ENCODE results near the gene SFTPB.
"Not testable (repeated sequence)": the region's sequence is repeated elsewhere in the genome, so short reads cannot be mapped to it uniquely, and the experiment has no call there.

Gene SFTPB

DNA sequence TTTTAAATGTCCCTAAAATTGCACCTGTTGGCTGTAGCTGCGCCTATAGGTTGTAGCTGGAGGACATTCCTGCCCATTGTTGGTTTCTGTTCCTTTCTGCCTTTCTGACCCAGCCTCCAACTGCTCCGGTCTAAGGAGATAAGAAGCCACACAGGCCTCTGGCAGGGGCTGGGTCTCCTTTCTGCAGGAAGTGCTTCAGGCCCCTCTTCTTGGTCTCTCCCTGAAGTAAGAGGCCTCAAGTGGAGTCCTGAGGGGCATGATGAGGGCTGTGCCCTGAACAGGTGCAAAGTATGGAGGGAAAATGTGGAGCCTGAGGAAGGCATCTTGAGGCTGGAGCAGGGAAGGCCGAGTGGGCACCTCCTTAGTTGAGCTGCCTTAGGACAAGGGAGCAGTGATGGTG is 10.4 kb upstream of the SFTPB start:
- DNase-seq (ENCODE audit: low read depth in 2 of 3, low spot score in 1 of 3): no peak

- DNase-seq (ENCODE audit: low read depth in 2 of 3, low spot score in 1 of 3): no peak
These were observed 8.0 kb upstream of the SFTPB start for GRCh38 chr2:85675866-85676548.

DNA sequence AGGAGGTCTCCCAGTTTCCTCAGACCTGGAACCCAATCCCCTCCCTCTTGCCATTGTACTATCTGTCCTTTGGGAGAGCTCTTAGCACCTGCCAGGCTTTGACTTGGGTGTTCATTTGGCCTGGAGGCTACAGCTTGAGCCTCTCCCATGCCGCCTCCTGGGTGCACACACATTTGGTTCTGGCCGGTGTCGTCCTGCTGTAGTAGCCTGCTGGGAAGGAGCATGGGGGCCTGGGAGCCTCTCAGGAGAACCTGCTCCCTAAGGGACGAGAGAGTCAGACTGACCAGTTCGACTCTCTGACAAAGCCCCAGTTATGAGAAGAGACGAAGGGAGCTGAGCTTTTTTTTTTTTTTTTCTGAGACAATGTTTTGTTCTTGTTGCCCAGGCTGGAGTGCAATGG is 7.4 kb upstream of the SFTPB start:
- DNase-seq (ENCODE audit: low read depth in 2 of 3, low spot score in 1 of 3): no peak

DNA sequence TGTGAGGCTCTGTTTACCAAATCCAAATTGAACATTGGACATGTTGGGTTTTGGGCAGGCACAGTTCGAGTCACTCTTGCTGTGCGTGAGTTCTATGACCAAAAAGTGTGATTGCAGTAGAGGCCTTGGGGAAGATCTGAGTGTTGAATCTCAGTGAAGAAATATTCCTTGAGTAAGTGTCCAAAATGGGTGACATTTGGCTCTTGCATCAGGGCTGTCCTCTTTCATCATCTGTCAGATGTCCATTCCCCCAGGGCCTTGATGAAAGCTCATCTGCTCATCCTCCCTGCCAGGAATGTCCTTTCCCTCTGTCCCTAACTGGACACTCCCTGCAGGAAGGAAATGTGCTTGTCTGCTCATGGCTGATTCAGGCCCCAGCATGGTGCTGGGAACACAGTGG is 6.4 kb upstream of the SFTPB start:
- DNase-seq (ENCODE audit: low read depth in 2 of 3, low spot score in 1 of 3): no peak

GRCh38 chr2:85673716-85674375 is 5.8 kb upstream of the SFTPB start:
- no peak for DNase-seq (ENCODE audit: low read depth in 2 of 3, low spot score in 1 of 3)

DNA sequence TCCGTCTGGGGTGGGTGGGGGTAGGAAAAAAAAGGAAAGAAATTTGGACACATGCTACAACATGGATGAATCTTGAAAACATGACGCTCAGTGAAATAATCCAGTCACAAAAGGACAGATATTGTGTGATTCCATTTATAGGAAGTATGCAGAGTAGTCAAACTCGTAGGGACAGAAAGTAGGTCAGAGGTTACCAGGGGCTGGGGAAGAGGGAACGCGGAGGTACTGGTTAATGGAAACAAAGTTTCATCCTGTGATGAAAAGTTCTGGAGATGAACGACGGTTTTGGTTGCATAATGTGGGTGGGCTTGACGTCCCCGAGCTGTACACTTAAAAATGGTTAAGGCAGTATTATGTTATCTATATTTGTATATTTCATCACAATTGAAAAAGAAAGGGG is 4.5 kb upstream of the SFTPB start:
- no peak for DNase-seq (ENCODE audit: low read depth in 2 of 3, low spot score in 1 of 3)

DNA sequence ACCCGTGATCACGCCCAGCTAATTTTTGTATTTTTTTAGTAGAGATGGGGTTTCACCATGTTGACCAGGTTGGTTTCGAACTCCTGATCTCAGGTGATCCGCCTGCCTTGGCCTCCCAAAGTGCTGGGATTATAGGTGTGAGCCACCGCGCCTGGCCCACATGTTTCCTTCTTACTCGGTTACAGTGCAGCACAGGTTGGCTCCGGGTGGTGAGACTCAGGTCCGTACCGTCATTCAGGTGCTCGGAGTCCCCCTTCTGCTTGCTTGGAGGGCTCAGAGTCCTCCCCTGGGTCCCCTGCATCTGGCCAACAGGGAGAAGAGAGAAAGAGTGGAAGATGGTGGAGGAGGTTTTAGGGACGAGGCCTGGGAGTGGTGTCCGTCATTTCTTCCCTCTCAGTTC is 2.4 kb upstream of the SFTPB start:
- DNase-seq (ENCODE audit: low read depth in 2 of 3, low spot score in 1 of 3): not testable (repeated sequence)

DNA sequence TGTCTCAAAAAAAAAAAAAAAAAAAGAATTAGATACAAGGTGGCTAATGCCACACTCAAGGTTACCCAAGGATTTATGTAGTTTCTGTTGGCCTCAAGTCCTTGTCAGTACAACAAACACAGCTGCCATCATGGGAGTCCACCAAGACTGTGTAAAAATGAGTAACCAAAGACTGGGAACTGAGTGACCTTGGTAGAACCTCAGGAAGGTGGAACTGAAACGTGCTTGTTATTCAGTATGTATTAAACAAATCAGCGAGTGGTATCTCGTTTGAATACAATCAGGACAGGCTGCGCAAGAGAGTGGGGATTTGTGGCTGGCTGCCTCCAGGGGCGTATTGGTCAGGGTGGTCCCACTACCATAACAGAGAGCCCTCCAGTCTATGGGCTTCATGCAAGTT is 1.6 kb upstream of the SFTPB start:
- no peak for DNase-seq (ENCODE audit: low read depth in 2 of 3, low spot score in 1 of 3)

DNA sequence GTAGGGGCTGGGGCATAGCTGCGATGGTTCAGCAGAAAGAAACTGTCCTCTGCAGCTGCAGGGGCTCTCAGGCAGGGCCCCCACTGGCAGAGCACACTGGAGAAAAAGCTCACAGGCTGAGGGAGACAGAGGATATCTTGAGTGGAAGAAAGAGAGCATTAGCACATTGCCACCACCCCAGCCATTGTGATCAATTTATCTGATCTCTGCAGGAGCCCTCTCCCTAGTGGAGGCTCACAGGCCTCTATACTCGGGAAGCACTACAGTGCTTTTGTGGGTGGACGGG is 801 bp upstream of the SFTPB start:
- no peak for DNase-seq (ENCODE audit: low read depth in 2 of 3, low spot score in 1 of 3)

GRCh38 chr2:85667561-85668008 is 414 bp downstream of the SFTPB start:
- no peak for DNase-seq (ENCODE audit: low read depth in 2 of 3, low spot score in 1 of 3)

GRCh38 chr2:85666435-85667316 is 1.3 kb downstream of the SFTPB start:
- DNase-seq (ENCODE audit: low read depth in 2 of 3, low spot score in 1 of 3): no peak

- no peak for DNase-seq (ENCODE audit: low read depth in 2 of 3, low spot score in 1 of 3)
These were observed 2.0 kb downstream of the SFTPB start for GRCh38 chr2:85666016-85666415.

DNA sequence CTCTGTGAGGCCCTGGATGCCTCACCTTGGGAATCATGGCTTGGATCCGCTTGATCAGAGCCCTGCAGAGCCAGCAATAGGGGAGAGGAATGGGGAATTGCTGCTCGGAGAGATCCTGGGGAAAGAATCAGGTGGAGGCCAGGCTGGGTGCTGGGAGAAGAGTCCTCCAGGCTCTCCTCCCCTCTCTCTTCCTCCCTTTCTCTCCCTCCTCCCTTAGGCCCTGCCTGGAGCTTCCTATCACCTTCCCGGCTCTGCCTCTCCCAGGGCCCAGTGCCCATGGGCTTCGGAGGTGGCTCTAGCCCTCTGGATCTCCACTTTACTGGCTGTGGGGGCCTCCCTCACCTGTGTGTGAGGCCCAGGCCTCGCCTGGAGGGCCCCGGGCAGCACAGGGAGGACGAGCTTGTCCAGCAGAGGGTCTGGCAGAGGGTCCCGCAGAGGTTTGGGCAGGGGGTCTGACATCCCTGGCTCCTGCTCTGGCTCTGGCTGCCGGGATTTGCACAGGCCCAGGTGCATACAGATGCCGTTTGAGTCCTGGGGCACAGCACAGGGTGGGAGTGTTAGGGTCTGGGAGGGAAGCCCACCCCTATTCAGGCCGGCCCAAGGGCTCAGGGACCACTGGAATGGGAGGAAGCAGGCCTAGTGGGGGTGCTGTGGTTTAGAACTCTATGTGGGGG is 2.6 kb downstream of the SFTPB start:
- DNase-seq (ENCODE audit: low read depth in 2 of 3, low spot score in 1 of 3): no peak

DNA sequence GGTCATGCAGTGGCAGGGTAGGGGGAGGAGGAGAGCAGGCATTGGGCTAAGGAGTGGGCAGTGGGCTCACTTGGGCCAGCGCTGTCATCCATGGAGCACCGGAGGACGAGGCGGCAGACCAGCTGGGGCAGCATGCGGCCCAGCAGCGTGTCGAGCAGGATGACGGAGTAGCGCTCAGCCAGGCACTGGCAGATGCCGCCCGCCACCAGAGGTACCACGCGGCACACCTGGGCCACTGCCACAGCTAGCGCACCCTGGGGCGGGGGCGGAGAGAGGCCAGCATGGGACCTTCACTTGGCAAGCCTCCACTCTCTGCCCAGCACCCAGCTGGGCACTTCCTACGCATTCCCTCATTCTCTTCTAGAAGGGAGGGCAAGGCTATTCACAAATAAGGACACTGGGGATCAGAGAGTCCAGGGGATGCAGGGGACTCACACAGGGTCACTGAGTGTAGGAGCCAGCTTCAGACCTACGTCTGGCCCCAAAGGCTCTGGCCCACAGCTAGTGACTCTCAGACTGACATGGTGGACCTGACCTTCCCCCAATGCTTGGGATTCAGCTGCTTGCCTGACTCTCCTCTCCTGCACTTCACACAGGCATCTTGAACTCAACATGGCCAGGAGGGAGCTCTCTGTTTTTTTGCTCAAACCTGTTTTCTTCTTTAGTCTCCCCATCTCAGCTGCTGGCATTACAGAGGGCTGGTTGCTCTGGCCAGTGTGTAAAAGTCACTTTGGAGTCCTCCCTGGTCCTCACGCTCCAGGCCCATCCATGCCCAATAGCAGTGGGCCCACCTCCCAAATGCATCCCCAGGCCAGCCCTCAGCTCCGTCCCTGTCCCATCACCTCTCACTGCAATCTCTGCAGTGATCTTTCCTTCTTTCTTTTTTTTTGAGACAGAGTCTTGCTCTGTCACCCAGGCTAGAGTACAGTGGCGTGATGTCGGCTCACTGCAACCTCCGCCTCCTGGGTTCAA is 4.1 kb downstream of the SFTPB start:
- DNase-seq (ENCODE audit: low read depth in 2 of 3, low spot score in 1 of 3): no peak

DNA sequence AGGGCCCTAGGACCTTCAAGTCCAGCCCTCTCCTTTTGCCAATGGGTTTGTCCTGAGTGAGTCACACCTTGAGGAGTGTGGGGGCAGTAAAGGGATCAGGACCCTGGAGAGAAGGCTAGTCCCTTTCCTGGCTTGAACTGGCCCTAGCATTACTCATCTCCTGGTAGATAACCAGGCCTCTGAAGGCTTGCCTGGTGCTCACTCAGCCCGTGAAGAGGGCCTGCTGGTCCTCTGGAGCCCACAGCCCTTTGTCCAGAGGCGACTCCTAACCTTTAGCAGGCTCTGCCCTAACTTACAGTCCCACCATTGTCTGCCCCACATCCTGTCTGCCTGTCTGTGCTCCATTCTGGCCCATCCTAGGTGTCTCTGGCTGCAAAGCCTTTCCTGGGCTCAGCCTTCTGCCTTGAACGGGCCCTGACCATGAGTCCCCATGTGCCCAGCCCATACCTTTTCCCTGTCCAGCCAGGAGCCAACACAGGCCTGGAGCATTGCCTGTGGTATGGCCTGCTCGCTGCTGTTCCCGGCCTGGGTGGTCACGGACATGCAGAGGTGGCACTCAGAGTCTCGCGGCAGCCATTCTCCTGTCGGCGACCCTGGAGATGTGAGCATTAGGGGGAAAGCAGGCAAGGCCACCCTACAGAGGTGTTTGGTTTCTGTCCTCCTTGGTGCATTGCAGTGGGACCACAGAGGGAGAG is 5.0 kb downstream of the SFTPB start:
- DNase-seq (ENCODE audit: low read depth in 2 of 3, low spot score in 1 of 3): no peak

DNA sequence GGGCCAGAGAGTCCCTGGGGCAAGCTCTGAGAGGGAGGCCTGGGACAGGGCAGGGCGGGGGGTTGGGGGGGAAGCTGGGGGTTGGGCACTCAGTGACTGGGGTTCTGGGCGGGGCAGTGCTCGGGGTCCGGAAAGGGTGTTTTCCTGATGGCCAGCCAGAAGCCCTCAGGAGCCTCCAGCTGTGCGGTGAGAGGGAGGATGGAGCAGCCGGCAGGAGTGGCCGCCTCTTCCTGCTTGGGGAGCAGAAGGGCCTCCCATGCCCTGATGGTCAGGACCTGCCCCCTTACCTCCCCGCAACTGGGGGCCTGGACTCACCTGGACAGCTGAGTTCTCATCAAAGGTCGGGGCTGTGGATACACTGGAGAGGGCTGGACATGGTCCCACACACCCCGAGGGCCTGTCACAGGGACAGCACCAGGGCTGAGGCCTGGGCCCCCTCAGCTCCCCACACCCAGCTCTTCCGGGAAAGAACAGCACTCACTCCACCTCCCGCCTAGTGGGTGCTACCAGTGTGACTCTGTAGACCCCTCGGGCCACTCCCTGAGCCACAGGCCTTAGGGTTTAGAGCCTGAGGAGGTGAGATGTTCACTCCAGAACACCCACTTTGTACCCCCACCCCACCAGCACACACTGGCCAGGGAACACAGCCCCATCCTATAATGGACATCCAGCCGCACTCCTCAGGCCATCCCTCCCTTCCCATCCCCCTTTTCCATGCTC is 6.7 kb downstream of the SFTPB start:
- no peak for DNase-seq (ENCODE audit: low read depth in 2 of 3, low spot score in 1 of 3)

DNA sequence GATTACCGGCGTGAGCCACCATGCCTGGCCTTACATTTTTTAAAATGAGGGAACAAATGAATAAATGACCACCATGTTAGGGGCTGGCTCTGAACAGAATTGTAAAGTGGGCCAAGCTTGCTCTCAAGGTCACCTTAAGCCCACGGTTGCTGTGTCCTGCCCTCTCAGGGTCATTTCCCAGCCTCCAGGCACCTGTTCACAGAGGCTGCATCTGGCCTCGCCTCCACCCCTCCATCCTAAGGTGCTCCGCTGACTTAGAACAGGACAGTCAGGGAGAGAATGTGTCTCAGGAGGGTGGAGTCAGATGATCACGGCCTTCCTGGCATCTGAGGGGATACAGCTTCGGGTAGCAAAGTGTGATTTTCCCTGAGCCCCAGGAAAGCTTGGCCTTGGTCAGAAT is 7.3 kb downstream of the SFTPB start:
- DNase-seq (ENCODE audit: low read depth in 2 of 3, low spot score in 1 of 3): no peak

- DNase-seq (ENCODE audit: low read depth in 2 of 3, low spot score in 1 of 3): not testable (repeated sequence)
These were observed 7.7 kb downstream of the SFTPB start for GRCh38 chr2:85660301-85660700.

DNA sequence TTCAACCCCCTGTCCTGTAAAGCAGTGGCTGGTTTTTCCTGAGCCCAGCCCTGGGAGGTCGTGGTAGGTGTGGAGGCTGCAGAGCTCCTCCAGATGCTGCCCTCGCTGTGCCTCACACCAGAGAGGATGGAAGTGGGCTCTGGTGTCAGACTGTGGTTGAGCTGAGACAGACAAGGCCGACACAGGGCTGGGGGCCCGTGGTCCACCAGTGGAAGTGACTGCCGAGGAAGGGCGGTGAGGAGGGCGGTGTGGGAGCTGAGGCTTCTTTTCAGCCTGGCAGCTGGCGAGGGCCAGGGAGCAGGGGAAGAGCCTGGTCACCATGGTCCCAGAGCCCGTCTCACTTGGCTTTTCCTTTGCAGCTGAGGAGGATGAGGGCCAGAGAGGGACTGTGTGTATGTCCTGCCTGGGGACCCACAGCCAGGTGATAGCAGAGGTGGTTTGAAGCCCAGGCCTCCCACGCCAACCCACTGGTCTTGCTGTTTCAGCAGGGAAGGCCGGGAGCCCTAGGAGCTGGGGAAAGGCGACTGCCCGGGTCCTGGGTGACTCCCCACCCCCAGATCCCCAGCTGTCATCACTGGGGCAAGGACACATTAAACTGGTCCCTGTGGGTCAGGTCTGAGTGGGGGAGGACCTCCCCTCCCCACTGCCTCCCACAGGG is 8.5 kb downstream of the SFTPB start:
- no peak for DNase-seq (ENCODE audit: low read depth in 2 of 3, low spot score in 1 of 3)
